GM18907 (cell line): ENCODE data around the gene PBX3.
"Not testable (repeated sequence)": the region's sequence is repeated elsewhere in the genome, so short reads cannot be mapped to it uniquely, and the experiment has no call there.

Source experiments
- ATAC-seq: cut with Tn5 transposase; IDR thresholded peaks from one replicate; pipeline ENCODE4 v1.9.1; 2021; ENCODE audit warnings: mild to moderate bottlenecking, moderate library complexity; ENCODE audit not compliant: unreplicated experiment

The PBX3 gene

DNA sequence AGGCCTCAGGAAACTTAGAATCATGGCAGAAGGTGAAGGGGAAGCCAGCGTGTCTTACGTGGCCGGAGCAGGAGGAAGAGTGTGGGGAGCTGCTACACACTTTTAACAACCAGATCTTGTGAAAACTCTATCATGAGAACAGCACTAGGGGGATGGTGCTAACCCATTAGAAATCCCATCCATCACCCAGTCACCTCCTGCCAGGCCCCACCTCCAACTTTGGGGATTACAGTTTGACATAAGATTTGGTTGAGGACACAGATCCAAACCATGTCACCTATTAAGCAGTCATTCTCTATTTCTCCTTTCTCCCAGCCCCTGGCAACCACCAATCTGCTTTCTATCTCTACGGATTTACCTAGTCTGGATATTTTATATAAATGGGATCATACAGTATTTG, 26.9 kb downstream of the PBX3 start:
- ATAC-seq = no peak

DNA sequence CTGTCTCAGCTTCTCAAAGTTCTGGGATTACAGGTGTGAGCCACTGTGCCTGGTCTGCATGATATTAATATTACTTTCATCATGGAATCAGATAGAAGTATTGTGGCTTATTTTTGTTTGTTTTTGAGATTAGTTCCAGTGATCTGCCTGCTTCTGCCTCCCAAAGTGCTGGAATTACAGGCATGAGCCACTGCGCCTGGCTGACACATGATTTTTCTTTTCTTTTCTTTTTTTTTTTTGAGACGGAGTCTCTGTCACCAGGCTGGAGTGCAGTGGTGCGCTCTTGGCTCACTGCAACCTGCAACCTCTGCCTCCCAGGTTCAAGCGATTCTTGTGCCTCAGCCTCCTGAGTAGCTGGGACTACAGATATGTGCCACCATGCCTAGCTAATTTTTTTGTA, 29.6 kb downstream of the PBX3 start:
- ATAC-seq = not testable (repeated sequence)

DNA sequence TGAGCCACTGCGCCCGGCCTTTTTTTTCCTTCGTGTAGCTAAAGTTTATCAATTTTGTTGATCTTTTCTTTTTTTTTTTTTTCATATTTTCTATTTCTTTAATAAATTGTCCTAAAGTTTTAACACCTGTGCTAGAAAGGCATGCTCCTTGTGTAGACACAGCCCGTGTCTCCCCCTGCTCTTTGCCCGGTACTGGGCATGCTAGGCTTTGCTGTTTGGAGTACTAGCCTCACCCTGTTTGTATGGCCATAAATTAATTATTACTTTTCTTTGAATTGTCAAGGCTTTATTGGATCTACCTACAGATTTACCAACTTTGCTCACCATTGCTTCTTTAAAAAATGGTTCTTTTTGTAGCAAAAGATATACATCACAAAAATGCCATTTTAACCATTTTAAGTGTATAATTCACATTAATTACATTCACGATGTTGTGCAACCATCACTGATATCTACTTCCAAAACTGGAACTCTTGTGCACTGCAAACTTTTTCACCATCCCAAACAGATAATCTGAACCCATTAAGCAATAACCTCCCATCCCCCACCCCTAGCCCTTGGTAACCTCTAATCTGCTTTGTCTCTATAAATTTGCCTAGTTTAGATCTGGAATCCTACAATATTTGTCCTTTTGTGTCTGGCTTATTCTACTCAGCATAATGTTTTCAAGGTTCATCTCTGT, 31.5 kb downstream of the PBX3 start:
- ATAC-seq = not testable (repeated sequence)

DNA sequence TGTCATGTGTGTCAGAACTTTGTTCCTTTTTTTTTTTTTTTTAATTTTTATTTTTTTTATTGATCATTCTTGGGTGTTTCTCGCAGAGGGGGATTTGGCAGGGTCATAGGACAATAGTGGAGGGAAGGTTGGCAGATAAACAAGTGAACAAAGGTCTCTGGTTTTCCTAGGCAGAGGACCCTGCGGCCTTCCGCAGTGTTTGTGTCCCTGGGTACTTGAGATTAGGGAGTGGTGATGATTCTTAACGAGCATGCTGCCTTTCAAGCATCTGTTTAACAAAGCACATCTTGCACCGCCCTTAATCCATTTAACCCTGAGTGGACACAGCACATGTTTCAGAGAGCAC, 32.0 kb downstream of the PBX3 start:
- not testable (repeated sequence) for ATAC-seq

DNA sequence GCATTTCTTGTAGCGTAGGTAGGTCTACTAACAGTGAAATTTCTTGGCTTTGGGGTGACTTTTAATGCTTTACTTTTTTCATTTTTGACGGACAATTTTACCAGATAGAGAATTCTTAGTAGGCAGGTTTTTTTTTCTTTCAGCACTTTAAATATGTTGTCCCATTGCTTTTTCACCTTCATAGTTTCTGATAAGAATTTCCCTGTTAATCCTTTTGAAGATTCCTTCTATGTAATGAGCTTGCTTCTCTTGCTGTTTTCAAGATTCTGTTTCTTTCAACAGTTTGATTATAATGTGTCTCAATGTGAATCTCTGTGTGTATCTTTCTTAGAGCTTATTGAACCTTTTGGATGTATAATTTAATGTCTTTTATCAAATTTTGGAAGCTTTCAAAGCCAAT, 35.5 kb downstream of the PBX3 start:
- ATAC-seq = no peak

DNA sequence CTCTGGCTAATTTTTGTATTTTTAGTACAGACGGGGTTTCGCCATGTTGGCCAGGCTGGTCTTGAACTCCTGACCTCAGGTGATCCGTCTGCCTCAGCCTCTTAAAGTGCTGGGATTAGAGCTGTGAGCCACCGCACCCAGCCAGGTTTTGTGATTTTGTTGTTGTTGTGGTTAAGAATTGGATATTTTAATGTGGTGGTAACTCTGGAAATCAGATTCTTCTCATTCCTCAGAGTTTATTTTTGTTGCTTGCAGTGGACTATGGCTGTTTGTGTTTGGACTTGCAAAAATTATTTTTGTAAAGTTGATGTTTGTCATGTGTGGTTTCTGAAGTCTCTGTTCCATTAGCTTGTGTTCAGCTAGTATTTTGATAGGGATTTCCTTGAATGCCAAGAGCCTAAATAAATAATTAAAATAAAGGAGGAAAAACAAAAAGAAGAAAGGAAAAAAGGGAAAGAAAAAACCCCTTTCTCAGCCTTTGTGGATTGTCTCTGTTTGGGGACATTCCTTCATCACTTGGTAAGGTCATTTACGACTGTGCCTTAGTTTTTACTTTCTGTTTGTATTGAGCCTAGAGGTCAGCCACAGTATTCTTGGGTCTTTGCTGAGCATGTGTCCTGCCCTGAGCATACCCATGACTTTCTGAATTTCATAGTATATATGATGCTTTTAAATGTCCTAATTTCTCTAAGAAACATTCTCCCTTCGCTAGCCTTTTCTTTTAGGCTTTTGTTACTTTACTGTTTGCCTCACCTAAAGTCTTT, 37.3 kb downstream of the PBX3 start:
- no peak for ATAC-seq

DNA sequence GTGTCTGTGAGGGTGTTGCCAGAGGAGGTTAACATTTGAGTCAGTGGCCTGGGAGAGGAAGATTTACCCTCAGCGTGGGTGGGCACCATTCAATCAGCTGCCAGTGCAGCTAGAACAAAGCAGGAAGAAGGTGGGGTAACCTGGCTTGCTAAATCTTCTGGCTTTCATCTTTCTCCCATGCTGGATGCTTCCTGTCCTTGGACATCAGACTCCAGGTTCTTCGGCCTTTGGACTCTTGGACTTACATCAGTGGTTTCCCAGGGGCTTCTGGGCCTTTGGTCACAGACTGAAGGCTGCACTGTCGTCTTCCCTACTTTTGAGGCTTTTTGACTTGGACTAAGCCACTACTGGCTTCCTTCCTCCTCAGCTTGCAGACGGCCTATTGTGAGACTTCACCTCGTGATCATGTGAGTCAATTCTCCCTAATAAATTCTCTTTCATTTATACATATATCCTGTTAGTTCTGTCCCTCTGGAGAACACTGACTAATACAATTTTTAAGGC, 38.1 kb downstream of the PBX3 start:
- no peak for ATAC-seq

DNA sequence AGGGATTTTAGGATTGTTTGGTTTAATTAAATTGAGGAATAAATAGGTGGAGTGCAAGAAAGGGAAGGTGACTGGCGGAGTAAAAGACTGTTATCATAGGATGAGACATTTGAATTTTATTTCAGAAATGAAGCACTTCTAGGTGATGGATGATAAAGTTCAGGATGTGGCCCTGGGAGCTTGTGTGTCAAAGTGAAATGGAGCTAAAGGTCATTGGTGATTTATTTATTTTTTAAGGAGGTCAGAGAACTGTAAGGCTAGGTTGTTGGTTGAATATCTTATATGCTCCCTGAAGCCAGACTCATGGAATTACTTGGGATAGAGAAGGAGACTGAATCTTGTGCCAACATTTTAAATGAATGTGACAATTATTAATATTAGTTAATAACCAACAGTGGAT, 40.5 kb downstream of the PBX3 start:
- ATAC-seq = no peak

DNA sequence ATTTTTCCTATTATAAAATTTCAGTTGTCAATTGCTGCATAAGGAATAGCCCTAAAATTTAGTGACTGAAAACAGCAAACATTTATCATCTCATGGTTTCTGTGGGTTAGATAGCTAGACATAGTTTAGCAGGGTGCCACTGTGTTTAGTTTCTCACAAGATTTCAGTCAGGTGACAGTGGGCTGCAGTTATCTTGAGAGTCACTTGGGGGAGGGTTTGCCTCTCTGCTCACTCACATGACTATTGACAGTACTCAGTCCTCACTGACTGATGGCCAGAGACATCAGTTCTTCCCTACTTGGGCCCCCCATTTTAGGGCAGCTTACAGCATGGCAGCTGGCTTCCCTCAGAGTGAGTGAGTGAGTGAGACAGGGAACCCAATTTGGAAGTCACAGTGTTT, 42.0 kb downstream of the PBX3 start:
- no peak for ATAC-seq

DNA sequence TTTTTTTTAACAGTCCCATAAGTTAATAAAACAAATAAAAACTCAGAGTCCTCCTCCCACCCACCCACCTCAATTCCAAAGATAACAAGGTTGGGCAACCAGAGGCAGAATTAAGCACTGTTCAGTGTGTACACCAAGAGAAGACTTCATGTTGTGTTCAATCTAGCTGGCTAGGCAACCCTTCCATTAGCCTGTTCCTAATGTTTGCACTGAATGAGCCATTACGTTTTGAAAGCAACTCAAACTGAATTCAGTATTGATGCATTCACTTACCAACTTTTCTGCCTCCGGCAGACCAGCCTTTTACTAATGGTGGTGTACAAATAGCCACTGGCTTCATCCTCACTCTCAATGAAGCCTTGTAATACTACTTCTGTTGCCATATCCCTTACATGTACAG, 47.5 kb downstream of the PBX3 start:
- ATAC-seq = no peak

DNA sequence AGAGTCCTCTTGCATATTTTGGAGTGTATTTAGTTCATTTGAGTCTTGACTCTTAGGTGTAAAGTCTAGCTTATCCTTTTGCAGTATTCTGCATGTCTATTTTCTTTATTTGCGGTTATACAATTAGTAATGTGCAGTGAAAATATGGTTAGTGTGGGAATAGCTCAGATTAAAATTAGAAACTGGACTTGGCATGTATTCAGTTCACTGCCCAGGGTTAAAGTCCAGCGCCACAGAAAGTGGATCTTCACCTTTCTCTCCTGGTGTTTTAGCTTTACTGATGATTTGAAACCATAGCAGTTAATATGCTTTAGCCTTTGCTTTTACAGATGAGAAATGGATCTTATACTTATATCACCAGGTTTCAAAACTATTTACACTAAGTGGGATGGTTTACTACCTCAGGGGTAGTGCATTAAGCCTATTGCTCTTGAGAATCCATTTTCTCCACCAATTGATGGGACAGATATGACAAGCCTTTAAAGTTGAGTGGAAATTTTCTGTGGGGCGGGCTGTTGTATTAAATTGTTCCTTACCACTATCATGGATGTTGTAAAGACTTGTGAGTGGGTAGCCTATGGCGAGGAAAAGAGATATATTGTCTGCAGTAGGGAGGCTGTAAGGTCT, 48.9 kb downstream of the PBX3 start:
- ATAC-seq = no peak

DNA sequence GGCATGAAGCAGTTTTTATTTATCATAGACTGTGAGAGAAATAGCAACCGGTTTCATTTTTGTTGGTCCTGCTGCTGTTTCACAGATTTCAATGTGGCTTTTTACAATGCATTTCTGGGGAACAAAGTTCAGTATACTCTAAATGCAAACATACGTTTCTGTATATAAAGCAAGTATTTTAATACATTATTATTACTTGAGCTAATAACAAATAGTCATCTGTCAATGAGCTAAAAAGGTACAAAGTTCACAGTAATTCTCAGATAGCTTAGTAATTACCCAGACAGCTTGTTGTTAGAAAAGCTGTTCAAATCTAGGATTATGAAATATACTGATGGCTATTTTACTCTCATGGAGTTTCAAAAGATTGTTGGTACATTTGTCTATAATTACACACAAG, 50.8 kb downstream of the PBX3 start:
- no peak for ATAC-seq

DNA sequence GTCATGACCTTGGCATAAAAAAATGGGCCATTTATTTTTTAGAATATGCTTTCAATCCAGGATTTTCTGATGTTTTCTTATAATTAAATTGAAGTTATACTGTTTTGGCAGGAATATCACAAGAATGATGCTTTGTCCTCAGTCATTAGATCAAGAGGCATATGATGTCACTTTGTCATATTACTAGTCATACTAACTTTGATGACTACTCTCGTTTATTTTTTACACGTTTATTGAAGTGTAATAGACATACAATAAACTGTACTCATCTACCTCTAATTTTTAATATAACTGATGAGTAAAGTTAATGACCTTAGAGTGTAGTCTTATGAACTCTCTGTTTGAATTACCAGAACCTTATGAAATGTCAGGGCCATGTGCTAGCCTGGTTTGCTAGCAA, 56.4 kb downstream of the PBX3 start:
- no peak for ATAC-seq

DNA sequence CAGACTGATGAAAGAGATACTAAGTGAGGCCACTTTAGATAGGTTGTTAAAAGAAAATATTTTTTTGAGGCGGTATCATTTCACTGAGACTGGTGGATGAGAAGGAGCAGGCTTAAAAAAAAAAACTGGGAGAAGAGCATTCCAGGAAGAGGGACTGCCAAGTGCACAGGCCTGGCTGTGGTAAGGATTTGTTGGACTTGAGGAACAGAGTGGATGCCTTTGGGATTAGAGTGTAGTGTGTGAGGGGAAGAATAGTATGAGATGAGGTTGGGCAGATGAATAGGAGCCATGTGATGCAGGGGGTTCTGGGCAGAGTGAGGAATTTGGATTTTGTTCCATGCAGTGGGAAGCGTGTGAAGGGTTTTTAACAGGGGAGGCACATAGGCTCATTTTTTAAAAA, 57.9 kb downstream of the PBX3 start:
- ATAC-seq = no peak

DNA sequence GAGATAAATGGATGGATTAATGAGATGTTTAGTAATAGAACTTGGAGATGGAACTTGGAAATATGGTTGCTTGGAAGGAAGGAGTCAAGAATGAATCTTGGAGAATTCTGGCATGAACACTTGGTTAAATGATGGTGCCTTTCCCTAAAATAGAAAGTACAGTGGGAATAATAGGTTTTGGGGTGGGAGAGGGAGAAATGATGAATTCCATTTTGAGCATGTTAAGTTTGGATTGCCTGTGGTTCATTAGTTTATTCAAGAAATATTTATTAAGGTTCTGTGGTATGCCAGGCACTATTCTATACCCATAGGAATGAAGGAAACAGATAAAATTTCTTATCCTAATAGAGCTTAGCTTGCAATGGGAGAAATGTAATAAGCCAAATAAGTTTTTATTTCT, 58.4 kb downstream of the PBX3 start:
- ATAC-seq = no peak

DNA sequence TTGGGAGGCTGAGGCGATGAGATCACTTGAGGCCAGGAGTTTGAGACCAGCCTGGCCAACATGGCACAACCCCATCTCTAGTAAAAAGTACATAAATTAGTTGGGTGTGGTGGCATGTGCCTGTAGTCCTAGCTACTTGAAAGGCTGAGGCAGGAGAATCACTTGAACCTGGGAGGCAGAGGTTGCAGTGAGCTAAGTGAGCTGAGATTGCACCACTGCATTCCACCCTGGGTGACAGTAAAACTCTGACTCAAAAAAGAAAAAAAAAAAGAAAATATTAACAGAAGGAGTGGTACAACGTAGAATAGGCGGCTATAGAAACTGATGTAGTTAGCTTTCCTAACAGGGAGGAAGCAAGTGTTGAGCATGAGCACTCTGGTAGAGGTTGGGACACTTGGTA, 59.9 kb downstream of the PBX3 start:
- ATAC-seq = no peak

DNA sequence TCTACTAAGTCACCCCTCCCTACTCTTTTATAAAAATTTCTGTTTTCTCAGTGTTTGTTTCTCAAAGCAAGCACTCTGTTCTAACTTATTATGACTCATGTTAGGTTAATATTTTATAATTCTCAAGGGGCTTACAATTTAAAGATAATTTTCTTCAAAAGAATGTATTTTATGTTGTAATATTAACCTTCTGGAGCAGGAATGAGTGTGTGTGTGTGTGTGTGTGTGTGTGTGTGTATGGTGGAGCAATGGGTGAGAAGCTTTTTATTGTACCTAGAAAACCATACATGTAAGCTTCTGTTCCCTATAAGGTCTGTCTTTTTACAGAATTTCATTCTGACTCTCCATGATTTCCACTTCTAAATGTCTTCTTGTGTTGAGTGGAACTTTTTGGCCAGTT, 63.0 kb downstream of the PBX3 start:
- ATAC-seq = no peak

DNA sequence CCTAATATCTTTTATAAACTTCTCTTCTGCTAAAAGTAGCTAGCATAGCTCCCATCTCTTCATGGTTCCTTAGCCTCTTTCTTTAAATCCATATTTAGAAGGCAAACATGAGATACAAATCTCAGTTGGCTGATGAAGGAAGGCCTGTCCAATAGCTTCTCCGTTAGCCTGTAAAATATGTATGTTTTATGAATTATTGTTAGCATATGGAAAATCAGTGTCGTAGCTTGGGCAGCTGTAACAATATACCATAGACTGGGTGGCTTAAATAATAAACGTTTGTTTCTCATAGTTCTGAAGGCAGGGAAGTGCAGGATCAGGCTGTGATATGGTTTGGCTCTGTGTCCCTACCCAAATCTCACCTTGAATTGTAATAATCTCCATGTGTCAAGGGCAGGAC, 63.8 kb downstream of the PBX3 start:
- no peak for ATAC-seq

DNA sequence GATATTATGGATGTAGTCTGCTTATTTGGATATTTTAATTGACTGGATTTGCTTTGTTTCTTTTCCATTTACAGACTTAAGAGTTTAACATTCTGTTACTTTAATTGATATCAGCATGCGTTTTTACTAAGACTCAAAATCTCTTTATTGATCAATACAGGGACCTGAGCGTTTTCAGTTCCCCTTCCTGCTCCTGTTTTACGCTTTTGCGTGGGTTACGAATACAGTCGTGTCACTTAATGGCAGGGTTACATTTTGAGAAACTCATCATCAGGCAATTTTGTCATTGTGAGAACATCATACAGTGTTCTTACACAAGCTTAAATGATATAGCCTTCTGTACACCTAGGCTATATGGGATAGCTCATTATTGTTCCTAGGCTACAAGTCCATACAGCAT, 65.2 kb downstream of the PBX3 start:
- no peak for ATAC-seq

DNA sequence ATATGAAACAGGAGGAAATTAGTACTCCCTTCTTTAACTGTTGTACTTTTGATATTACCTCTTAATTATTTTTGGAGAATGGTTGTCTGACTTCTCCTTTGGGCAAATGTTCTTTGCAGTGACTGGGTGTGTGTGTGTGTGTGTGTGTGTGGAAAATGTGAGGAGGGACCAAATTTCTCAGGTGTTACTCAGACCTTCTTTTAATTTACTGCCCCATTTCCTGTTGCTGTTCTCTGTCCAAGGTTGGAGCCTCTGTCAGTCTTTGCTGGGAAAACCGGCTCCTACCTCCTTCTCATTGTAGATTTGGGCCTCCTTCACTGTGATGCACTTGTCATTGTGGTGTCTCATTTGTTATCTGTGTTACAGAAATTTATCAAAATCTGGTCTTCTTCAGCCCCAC, 68.4 kb downstream of the PBX3 start:
- ATAC-seq = no peak

DNA sequence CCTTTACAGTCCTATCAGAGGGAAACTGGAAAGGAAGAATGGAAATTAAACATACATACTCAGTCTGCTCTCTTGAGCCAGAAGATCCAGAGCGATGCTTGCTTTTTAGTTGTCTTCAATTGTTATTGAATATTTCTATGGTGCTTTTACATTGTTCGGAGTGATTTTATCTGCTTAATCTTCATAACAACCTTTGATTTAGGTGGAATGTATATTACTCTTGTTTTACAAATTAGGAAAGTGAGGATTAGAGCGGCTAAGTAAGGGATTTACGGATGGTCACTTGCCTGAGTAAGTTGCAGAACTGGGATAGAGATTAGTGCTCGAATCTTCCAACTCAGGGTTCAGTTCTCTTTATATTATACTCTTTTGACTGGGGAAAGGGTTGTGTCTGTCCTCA, 69.1 kb downstream of the PBX3 start:
- ATAC-seq = no peak

DNA sequence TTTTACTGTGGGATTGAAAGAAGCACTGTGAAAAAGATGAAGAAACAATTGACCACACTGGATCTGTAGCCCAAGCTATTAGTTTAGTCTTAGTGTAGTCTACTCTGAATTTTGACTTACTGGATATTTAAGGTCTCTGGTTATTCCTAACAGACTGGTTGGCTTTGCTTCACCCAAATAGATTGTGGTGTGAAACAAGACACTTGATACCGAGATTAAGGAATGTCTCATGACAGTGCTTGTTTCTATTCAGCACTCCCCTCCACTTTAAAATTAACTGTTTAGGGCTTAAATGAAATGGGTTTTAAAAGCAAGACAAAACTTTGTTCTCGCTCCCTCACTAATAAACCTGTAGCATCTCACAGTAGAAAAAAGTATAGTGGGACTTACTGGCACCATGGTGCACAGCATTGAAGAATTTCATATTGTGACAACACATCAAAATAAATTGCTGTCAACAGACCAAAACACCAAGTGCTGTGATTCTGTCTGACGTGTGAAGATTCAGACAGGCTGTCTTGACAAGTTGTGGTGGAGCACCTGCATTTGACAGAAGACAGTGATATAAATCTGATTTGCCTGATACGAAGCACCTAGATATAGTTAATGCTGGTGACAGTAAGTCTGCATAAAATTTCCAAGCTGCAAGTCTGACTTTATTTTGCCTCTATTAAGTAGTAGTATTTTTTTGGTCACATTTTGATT, 73.1 kb downstream of the PBX3 start:
- ATAC-seq = no peak
